GM21737 (cell line): Measurements from ENCODE around the gene PTPRF.

ENCODE experiments used
- ATAC-seq: cut with Tn5 transposase; IDR thresholded peaks from one replicate; pipeline ENCODE4 v1.9.1; 2021; ENCODE audit warnings: mild to moderate bottlenecking, moderate library complexity; ENCODE audit not compliant: unreplicated experiment

Gene PTPRF

DNA sequence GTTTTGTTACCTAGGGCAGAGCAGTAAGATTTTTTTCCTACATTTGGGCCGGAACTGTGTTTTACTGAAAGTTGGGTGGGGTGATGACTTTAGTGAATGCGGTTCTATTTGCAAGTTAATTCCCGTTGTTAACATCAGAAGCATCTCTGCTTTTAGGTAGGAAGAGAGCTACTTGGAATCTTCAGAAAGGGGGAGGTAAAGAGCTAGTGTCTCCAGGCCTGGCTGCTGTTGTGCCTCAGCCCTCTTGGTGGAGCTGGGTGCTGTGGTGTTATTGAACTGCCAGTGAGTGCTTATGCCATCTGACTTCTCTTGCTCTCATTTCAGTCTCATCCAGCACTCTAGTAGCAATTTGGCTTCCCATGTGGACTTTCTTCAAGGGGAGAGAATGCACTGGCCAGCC, 122.7 kb downstream of the PTPRF start:
- no peak for ATAC-seq

DNA sequence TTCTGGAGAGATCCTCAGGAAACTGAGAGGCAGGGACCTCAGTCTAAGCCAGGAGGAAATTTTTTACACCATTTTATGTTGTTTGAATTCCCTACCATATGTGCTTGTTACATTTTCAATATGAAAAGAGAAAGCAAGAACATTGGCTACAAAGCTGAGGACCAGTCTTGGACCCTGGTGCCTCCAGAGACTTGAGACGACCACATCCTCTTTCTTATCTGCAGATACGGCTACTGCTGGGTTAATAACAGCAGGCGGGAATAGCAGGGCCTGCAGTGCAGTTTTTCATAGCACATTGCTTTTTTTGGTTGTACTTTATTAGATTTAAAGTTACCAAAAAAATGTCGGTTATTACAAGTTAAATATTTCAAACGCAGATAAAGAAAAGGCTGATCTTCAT, 123.2 kb downstream of the PTPRF start:
- ATAC-seq: no peak

DNA sequence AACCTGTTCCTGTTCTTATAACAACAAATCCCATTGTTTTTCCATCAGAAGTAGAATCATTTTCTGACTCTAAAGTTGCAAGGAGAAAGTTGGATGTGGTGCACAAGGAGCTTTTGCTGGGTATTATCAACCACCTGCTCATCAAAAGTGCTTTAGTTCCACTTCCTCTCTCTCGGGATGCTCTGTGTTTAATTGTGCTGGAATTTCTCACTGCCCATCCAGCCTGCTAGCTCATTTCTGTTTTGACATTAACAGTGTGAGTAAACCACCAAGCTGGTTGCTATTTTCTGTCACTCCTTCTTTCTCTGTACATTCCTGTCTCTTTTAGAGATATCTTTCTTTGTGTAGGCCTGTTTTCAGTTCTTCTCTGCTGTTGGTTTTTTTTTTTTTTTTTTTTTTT, 125.3 kb downstream of the PTPRF start:
- no peak for ATAC-seq

DNA sequence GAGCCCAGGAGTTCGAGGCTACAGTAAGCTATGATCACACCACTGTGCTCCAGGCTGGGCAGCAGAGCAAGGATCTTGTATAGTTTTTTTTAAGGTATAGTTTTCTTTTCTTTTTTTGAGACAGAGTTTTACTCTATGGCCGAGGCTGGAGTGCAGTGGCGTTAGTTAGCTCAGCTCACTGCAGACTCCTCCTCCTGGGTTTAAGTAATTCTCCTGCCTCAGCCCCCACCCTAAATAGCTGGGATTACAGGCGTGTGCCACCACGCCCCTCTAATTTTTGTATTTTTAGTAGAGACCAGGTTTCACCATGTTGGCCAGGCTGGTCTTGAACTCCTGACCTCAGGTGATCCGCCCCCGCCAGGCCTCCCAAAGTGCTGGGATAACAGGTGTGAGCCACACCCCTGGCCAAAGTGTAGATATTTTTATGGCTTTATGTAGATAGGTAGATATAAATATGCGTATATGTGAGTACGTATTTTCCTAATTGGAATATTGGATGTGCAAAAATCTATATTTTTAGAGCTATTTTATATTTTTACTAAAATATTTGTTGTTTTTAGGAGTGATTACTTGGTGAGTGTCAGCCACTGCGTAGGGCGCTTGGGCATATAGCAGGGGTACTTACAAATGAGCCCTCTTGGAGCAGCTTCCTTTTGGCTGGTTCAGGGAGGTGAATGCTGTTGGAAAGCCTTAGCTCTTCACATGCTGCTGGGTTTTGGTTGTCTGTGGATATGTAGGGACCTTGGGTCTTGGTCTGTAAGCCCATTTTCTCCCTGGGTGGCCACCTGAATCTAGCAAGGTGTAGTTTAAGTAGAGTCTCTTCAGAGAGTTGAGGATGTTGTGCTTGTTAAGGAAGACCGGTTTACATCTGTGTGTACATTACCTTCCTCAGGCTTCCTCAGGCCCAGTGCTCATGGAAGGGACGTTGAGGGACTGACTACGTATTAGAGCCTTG, 128.8 kb downstream of the PTPRF start:
- ATAC-seq: no peak

DNA sequence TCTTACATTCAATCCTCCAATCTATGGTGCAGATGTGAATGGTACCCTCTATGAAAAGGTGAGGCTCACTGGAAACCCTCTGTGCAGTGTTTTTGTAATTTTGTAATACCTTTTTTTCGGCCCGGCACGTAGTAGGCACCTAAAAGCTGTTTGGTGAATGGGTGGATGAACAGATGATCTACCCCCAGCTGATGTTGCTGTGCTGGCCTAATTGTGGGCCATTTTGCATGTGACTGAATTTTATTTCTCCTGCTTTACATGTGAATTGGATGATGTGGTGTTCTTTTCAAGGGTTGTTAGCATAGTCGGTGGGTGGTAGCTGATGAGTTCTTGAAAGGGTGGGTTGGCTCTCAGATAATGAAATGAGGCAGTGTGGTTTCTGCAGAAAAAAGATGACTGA, 129.7 kb downstream of the PTPRF start:
- ATAC-seq: no peak

DNA sequence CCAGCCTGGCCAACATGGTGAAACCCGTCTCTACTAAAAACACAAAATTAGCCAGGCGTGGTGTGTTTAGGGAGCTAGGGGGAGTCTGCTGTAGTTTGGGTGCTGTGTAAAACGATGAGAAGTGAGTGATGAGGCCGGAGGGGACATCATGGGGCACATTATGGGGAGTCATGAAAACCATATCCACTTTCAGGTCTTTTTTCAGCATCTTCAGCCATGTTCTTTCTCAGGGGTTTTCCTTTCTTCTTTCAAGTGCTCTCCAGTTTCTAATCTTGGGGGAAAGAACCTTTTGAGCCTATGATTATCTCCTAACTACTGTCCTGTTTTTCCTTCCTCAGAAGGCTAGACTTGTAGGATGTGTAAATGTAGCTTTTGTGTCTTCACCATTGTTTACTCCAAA, 133.7 kb downstream of the PTPRF start:
- ATAC-seq: no peak

DNA sequence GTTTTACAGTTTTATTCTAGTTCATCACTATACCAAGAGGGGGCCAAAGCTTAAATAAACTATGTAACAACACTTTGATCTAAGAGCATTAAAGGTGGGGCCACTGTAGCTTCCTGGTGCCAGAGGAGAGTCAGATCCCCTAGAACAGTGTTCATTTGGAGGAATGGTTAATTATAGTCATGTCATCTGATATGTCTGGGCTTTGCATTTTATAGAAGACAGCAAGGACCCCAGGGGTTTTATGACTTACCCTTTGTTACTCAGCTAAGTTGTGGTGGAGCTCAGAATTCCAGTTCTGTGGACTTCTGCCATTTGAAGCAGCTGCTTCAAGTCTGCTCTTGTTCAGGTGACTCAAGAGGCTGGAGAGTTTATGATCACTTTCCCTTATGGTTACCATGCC, 135.9 kb downstream of the PTPRF start:
- no peak for ATAC-seq

DNA sequence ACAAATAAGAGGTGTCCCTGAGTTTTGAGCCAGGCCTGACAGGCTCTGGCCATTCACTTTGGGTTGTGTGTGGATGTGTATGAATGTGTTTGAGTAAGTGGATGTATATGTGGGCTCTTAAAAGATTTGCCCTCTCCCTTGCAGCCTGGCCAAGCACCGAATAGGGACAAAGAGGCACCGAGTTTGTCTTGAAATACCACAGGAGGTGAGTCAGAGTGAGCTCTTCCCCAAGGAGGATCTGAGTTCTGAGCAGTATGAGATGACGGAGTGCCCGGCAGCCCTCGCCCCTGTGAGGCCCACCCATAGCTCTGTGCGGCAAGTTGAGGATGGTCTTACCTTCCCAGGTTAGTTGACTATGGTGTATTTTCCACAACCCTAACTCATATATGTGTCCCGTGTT, 138.3 kb downstream of the PTPRF start:
- ATAC-seq: no peak

DNA sequence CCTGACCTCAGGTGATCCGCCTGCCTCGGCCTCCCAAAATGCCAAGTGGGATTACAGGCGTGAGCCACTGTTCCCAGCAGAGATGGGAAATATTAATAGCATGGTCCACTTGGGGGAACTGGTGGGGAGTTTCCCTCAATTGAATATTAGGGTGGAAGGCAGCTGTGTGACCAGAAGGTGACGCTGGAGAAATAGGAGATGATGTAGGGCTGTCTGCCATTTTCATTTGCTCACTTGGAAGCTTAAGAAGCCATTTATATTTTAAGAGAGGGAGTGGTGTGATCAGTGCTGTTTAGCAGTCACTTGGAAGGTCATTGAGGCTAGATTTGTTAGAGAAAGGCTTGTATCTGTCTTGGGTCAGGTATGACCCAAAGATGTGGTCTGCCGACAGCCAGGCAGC, 139.2 kb downstream of the PTPRF start:
- no peak for ATAC-seq

DNA sequence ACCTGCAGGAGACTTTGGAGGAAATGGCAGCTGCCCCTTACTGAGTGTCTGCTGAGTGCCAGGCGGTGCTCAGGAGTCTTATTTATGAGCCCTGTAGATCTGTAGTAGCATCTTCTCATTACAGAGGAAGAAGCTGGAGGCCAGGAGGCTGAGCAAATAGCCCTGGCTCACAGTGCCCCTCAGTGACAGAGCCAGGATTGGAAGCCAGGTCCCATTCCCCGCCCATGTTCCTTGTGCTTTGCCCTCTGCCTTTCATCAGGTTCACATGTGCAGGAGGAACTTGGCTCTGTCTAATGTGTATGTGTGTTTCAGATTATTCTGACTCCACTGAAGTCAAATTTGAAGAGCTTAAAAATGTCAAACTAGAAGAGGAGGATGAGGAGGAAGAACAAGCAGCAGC, 140.5 kb downstream of the PTPRF start:
- ATAC-seq: no peak

DNA sequence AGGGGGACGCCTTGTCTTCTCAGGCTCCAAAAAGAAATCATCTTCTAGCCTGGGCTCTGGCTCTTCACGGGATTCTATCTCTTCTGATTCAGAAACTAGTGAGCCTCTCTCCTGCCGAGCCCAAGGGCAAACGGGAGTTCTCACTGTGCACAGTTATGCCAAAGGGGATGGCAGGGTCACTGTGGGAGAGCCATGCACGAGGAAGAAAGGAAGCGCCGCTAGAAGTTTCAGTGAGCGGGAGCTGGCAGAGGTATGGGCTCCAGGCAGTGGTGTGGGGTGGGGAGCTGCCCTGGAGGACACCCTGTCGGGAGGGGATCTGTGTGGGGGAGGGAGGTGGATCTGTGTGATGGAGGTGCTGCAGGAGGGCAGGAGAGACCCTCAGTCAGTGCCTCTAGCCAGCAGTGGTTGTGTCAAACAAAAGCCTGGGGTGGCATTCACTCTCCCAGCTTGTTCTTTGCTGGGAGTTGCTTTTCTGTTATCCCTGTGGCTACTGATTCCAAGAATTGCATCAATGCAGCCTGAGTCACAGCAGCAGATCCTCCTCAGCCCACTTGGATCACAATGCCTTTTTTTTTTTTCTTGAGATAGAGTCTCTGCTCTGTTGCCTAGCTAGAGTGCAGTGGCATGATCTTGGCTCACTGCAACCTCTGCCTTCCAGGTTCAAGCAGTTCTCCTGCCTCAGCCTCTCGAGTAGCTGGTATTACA, 141.1 kb downstream of the PTPRF start:
- ATAC-seq: no peak

DNA sequence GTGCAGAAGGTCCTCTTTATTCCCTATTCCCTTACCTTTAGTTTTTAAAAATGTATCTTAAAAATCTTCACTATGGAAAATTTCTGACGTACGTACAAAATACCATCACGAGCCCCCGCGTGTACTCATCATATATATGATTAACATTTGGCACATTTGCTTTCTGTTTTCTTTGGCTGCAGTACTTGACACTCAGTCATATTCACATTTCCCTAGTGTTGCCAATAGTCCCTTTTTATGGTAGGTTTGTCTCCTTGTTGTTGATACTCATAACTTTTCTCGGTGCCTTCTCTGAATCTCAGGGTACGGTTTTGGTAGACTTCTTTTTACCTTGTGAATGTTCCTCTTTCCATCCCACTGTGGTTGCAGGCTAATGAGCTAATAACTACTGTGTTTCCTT, 142.6 kb downstream of the PTPRF start:
- ATAC-seq: no peak
